Endothelial cell of umbilical vein (primary cell): Measurements from ENCODE around the gene NPTX1. TPM values are rescaled to one million over a fixed set of nuclear protein-coding genes. Genes with fewer than 3 reads are reported as not detected.

Experiments used
- BruUV-seq: library from RNA; stranded (reverse); fragments of 400-500 nt; replicated peaks from 2 replicates; lab custom pipeline; 2021; lab: Mats Ljungman, UMichigan
- CTCF ChIA-PET: fragments of 300-600, 350-600 bp; sonication (Branson Sonifier 250); formaldehyde crosslinking; loops from one replicate; lab custom pipeline; 2021; ENCODE audit warnings: antibody characterized with exemption, inconsistent platforms; lab: Charles Lee
- POLR2A ChIA-PET: fragments of 300-600, 350-600 bp; sonication (Branson Sonifier 250); formaldehyde crosslinking; loops from one replicate; lab custom pipeline; 2021; ENCODE audit warnings: antibody characterized with exemption, inconsistent platforms; lab: Charles Lee
- DNase-seq: peaks from one replicate; pipeline ENCODE4 v3.0.0-alpha.2; 2011; ENCODE audit warnings: low read depth, low spot score
- FAIRE-seq: peaks from 2 replicates; lab custom pipeline; 2011; peaks lifted over from hg19 to GRCh38; lab: Jason Lieb, UNC
- H2AFZ ChIP-seq: 2 replicates; pipeline ENCODE4 v1.6.0; 2012; ENCODE audit warnings: low read depth, low read length, control low read depth, inconsistent platforms
- H3K27ac ChIP-seq: 2 replicates; pipeline ENCODE4 v1.5.1; 2011; ENCODE audit warnings: low read depth, mild to moderate bottlenecking, control low read depth, low read length, moderate library complexity; ENCODE audit not compliant: insufficient read depth
- H3K27me3 ChIP-seq, 2 experiments: 2 replicates each; pipeline versions ENCODE4 v1.6.0 to v1.6.1; 2011; ENCODE audit warnings: low read length in 2 of 2, mixed read lengths in 1 of 2; ENCODE audit not compliant: control insufficient read depth in 2 of 2, insufficient read depth in 2 of 2
- H3K36me3 ChIP-seq, 2 experiments: 2 replicates in 1 of 2; 3 replicates in 1 of 2; pipeline ENCODE4 v1.5.1; 2011; ENCODE audit warnings: low read length in 2 of 2, mild to moderate bottlenecking in 1 of 2, moderate library complexity in 1 of 2; ENCODE audit not compliant: control insufficient read depth in 2 of 2, insufficient read depth in 2 of 2; ENCODE audit errors: extremely low read depth in 1 of 2
- H3K4me1 ChIP-seq: 3 replicates; pipeline ENCODE4 v1.5.1; 2011; ENCODE audit warnings: mild to moderate bottlenecking, low read length; ENCODE audit not compliant: control insufficient read depth, insufficient read depth; ENCODE audit errors: extremely low read depth
- H3K4me2 ChIP-seq: 2 replicates; pipeline ENCODE4 v1.6.1; 2011; ENCODE audit warnings: low read length, control low read depth, mixed read lengths; ENCODE audit not compliant: insufficient read depth
- H3K4me3 ChIP-seq, 3 experiments: fragments of 200-600 bp in 1 of 3; sonication (generic), shearing (Covaris generic) in 1 of 3; replicated peaks in 1 of 3; 2 replicates each; pipeline ENCODE4 v1.5.1; 2011 to 2016; ENCODE audit warnings: control low read depth in 3 of 3, low read length in 3 of 3, mild to moderate bottlenecking in 2 of 3, inconsistent platforms in 1 of 3, low read depth in 1 of 3, moderate library complexity in 1 of 3; ENCODE audit not compliant: insufficient read depth in 1 of 3
- H3K79me2 ChIP-seq: 2 replicates; pipeline ENCODE4 v1.6.0; 2012; ENCODE audit warnings: low read length, inconsistent platforms; ENCODE audit not compliant: control insufficient read depth, insufficient read depth
- H3K9ac ChIP-seq: replicated peaks from 2 replicates; pipeline ENCODE3; 2011; ENCODE audit warnings: low read length, control low read depth; ENCODE audit not compliant: insufficient read depth; ENCODE audit errors: extremely low read depth
- H3K9me1 ChIP-seq: replicated peaks from 3 replicates; pipeline ENCODE4 v1.6.0; 2011; ENCODE audit warnings: mild to moderate bottlenecking, low read length; ENCODE audit not compliant: control insufficient read depth, insufficient read depth; ENCODE audit errors: extremely low read depth
- H3K9me3 ChIP-seq: replicated peaks from 2 replicates; pipeline ENCODE4 v1.5.1; 2012; ENCODE audit warnings: low read length, inconsistent platforms; ENCODE audit not compliant: control insufficient read depth, insufficient read depth
- H4K20me1 ChIP-seq: replicated peaks from 2 replicates; pipeline ENCODE3; 2011; ENCODE audit warnings: mild to moderate bottlenecking, low read length; ENCODE audit not compliant: control insufficient read depth, insufficient read depth; ENCODE audit errors: extremely low read depth
- EZH2 ChIP-seq: IDR thresholded peaks from 2 replicates; pipeline ENCODE4 v1.6.1; 2012; ENCODE audit warnings: borderline replicate concordance, low read depth, mild to moderate bottlenecking, moderate library complexity, low read length, inconsistent platforms; ENCODE audit not compliant: severe bottlenecking
- FOS ChIP-seq: IDR thresholded peaks from 2 replicates; pipeline ENCODE4 v1.6.1; 2011; ENCODE audit warnings: mild to moderate bottlenecking, low read length, moderate library complexity, borderline replicate concordance; ENCODE audit not compliant: insufficient read depth
- GATA2 ChIP-seq: IDR thresholded peaks from 2 replicates; pipeline ENCODE4 v1.7.0; 2011; ENCODE audit warnings: low read depth, mild to moderate bottlenecking, moderate library complexity, mixed read lengths, low read length; ENCODE audit not compliant: insufficient read length, insufficient read depth
- JUN ChIP-seq: IDR thresholded peaks from 2 replicates; pipeline ENCODE4 v1.6.1; 2011; ENCODE audit warnings: borderline replicate concordance, low read depth; ENCODE audit not compliant: insufficient read length, insufficient read depth
- MYC ChIP-seq: IDR thresholded peaks from one replicate; pipeline ENCODE4 v1.6.1; 2011; ENCODE audit warnings: mild to moderate bottlenecking, low read depth, low read length
- POLR2A ChIP-seq: IDR thresholded peaks from 2 replicates; pipeline ENCODE4 v1.6.1; 2012; ENCODE audit warnings: low read depth, mild to moderate bottlenecking, control low read depth, low read length
- POLR2AphosphoS5 ChIP-seq: IDR thresholded peaks from 2 replicates; pipeline ENCODE4 v1.6.1; 2012; ENCODE audit warnings: low read depth, mild to moderate bottlenecking, control low read depth, low read length, moderate library complexity; ENCODE audit not compliant: insufficient read depth
- dilution Hi-C: fragments of 300-500 bp; cut with MboI; formaldehyde crosslinking; loops from one replicate; pipeline ENCODE4 v1.15.0; 2019; ENCODE audit warnings: low sequenced_read_pairs; ENCODE audit not compliant: extremely low pct_ligation_motif_present
- intact Hi-C: fragments of 100-400 bp; cut with micrococcal nuclease; formaldehyde crosslinking; loops from one replicate; pipeline ENCODE4 v1.10.0; 2022
- polyA plus RNA-seq, 4 experiments: library from polyadenylated mRNA; depleted of rRNA in 3 of 4; stranded (reverse) in 3 of 4; unstranded in 1 of 4; fragments of >200 nt; gene quantifications; 2 replicates each; pipeline versions ENCODE4 v1.2.1 to v1.2.3, GENCODE V29; 2011 to 2012; ENCODE audit warnings: missing spikeins in 1 of 4
- total RNA-seq: library from RNA; stranded (reverse); gene quantifications from 2 replicates; pipeline ENCODE4 v1.2.3, GENCODE V29; 2021
- TF ChIP-seq, protein P1 (sequence below): IDR thresholded peaks from 2 replicates; pipeline ENCODE4 v1.6.1; 2011; ENCODE audit not compliant: insufficient read depth, insufficient read length
- TF ChIP-seq, protein P2 (sequence below), 2 donors: IDR thresholded peaks; 1 replicate in 1 of 2; 2 replicates in 1 of 2; pipeline ENCODE4 v1.5.1; 2011; ENCODE audit warnings: low read length in 2 of 2, mild to moderate bottlenecking in 2 of 2, moderate library complexity in 2 of 2, control low read depth in 1 of 2, inconsistent platforms in 1 of 2, low read depth in 1 of 2; ENCODE audit not compliant: insufficient read depth in 1 of 2; ENCODE audit errors: extremely low read depth in 1 of 2

NPTX1 gene
- total and polyA plus RNA-seq, 2 donors (not counting 3 experiments of a cell fraction or from before 2014, with no cell fraction given), result 0.03 TPM; not detected in 1

DNA sequence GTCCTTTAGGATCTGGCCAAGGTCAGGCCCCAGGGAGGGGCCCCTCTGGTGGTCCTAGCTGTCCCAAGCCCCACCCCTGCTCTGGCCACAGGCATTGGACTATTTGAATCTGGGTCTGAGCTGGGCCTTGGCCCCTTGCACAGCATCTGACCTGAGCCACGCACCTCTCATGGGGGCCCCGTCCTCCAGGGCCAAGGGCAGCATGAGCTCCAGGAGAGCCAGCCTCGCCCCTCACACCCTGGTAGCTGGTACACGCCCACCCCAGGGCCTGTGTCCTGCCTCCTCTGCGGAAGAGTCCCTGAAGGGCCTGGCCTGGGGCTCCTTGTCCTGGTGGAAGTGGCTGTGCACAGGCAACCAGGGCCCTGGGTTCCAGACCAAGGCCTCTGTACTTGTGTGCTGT, 37.6 kb downstream of the NPTX1 start:
- no peak for TF ChIP-seq MYC
- TF ChIP-seq, protein P1, sequence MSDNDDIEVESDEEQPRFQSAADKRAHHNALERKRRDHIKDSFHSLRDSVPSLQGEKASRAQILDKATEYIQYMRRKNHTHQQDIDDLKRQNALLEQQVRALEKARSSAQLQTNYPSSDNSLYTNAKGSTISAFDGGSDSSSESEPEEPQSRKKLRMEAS, result no peak
- TF ChIP-seq JUN, result no peak
- no peak for TF ChIP-seq POLR2A
- TF ChIP-seq FOS, result no peak
- TF ChIP-seq POLR2AphosphoS5, result no peak
- no peak for TF ChIP-seq EZH2
- no peak for TF ChIP-seq GATA2
- TF ChIP-seq, protein P2, sequence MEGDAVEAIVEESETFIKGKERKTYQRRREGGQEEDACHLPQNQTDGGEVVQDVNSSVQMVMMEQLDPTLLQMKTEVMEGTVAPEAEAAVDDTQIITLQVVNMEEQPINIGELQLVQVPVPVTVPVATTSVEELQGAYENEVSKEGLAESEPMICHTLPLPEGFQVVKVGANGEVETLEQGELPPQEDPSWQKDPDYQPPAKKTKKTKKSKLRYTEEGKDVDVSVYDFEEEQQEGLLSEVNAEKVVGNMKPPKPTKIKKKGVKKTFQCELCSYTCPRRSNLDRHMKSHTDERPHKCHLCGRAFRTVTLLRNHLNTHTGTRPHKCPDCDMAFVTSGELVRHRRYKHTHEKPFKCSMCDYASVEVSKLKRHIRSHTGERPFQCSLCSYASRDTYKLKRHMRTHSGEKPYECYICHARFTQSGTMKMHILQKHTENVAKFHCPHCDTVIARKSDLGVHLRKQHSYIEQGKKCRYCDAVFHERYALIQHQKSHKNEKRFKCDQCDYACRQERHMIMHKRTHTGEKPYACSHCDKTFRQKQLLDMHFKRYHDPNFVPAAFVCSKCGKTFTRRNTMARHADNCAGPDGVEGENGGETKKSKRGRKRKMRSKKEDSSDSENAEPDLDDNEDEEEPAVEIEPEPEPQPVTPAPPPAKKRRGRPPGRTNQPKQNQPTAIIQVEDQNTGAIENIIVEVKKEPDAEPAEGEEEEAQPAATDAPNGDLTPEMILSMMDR (IDR thresholded peaks at IDR 0.05; ENCODE audit: extremely low read depth in 1 of 2, insufficient read depth in 1 of 2, low read depth in 1 of 2, low read length in 2 of 2), result no peak
- H3K79me2 ChIP-seq, result no peaks in the 10 kb centered on the region
- H3K27ac ChIP-seq, result no peak overlapping the region

More for the DNA sequence above, 37.6 kb downstream of the NPTX1 start:
- Histone ChIP-seq H3K27me3 (no peaks in the 10 kb centered on the region), H3K36me3 (no peaks in the 10 kb centered on the region), H3K9ac (no peak overlapping the region), H2AFZ (no peak overlapping the region), H3K9me1 (no peaks in the 10 kb centered on the region), H3K4me3 (no peak overlapping the region), H4K20me1 (no peaks in the 10 kb centered on the region), H3K4me1 (no peaks in the 10 kb centered on the region), H3K4me2 (no peak overlapping the region), H3K9me3 (no peaks in the 10 kb centered on the region)
- no TSS peak for BruUV-seq
- ChIA-PET POLR2A (no interaction called here), CTCF (interaction anchor here (1.7 to 3.1 kb wide), 2 partner anchors 12 to 16 kb away, joined by 7 to 10 read pairs; no protein-coding TSS in a partner anchor)
- dilution Hi-C loops (no loop called here), intact Hi-C loops (no loop called here)
- DNase-seq, result no peak
- no peak for FAIRE-seq
